Sigmoid colon (tissue), 3 donors: ENCODE results near the gene CYSRT1.

ENCODE experiments used
- CTCF ChIP-seq, 4 experiments: fragments of 450-650 bp in 3 of 4; fragments of 200-600 bp in 1 of 4; IDR thresholded peaks; one replicate each; pipeline ENCODE4 v1.5.1; 2016 to 2019; ENCODE audit warnings: antibody characterized with exemption in 4 of 4, mild to moderate bottlenecking in 3 of 4, moderate library complexity in 2 of 4
- POLR2A ChIP-seq, 2 donors: fragments of 450-650 bp; IDR thresholded peaks; one replicate each; pipeline ENCODE4 v1.6.1; 2016; ENCODE audit warnings: antibody characterized with exemption in 2 of 2, mild to moderate bottlenecking in 2 of 2, moderate library complexity in 2 of 2

- TF ChIP-seq POLR2A (IDR thresholded peaks at IDR 0.05), result no peak
- TF ChIP-seq CTCF (IDR thresholded peaks at IDR 0.05), result no peak
Observed at GRCh38 chr9:137213160-137214060, 11.6 kb upstream of the CYSRT1 start.
